Uterus (tissue), 2 donors: Measurements from ENCODE around the gene RNF181.

ENCODE experiments used
- CTCF ChIP-seq, 4 experiments: fragments of 200-600 bp in 2 of 4; fragments of 450-650 bp in 2 of 4; sonication (generic) in 2 of 4; IDR thresholded peaks; one replicate each; pipeline ENCODE4 v1.5.1; 2016 to 2019; ENCODE audit warnings: antibody characterized with exemption in 4 of 4, mild to moderate bottlenecking in 2 of 4, moderate library complexity in 1 of 4
- POLR2A ChIP-seq, 2 donors: fragments of 450-650 bp; IDR thresholded peaks; one replicate each; pipeline ENCODE4 v1.6.1; 2016; ENCODE audit warnings: antibody characterized with exemption in 2 of 2, mild to moderate bottlenecking in 1 of 2, moderate library complexity in 1 of 2

DNA sequence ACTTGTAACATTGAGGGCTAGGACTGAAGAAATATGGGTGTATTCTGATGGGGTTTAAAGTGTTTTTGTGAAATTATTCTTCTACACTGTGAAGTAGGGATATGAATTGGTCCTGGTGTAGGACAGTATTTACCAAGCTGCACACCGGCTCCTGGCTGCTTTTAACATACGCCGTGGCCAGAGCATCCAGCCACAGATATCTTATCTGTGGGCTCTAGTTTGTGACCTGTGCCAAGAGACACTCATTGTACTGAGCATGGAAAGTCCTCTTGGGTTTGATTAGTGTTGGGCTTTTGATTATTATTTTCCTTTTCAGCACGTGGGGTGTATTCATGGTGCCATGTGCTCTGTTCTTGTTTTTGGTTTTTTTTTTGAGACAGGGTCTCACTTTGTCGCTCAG is 28.4 kb downstream of the RNF181 start:
- TF ChIP-seq POLR2A (IDR thresholded peaks at IDR 0.05) = no peak
- TF ChIP-seq CTCF (IDR thresholded peaks at IDR 0.05) = no peak
